Regular cardiac myocyte (primary cell): Measurements from ENCODE around the gene ITM2A. TPM values are rescaled to one million over a fixed set of nuclear protein-coding genes. Genes with fewer than 3 reads are reported as not detected.

ENCODE experiments used
- total RNA-seq: library from RNA; depleted of rRNA; stranded (reverse); fragments of >200 nt; gene quantifications from 2 replicates; pipeline ENCODE4 v1.2.3, GENCODE V29; 2014

ITM2A gene
- 0.28 and 0.58 TPM in 2 replicates for total RNA-seq

GRCh38 chrX:79366873-79367749 lies at the start of gene ITM2A:
TSS of gene ITM2A (minus strand) at chrX:79367334. CDS start at chrX:79367215, 119 bp downstream.

Other genes starting within 250 kb of the ITM2A start
- not detected in 2 replicates for gene GPR174, start 222.6 kb downstream of the ITM2A start, total RNA-seq